AG08396 (cell line): ENCODE results near the gene CELF6.
"Not testable (repeated sequence)": the region's sequence is repeated elsewhere in the genome, so short reads cannot be mapped to it uniquely, and the experiment has no call there.

Source experiments
- DNase-seq: peaks from one replicate; pipeline ENCODE4 v3.0.0; 2012; ENCODE audit warnings: low spot score, mixed read lengths

CELF6 gene

GRCh38 chr15:72315706-72316370 is 4.1 kb downstream of the CELF6 start:
- no peak for DNase-seq

GRCh38 chr15:72313881-72314280 is 6.1 kb downstream of the CELF6 start:
- no peak for DNase-seq

- no peak for DNase-seq
These were observed 6.5 kb downstream of the CELF6 start for GRCh38 chr15:72313448-72313840.

- peak; percentile 89 for DNase-seq
These were observed 7.1 kb downstream of the CELF6 start for GRCh38 chr15:72312605-72313447.

GRCh38 chr15:72307026-72307425 is 12.9 kb downstream of the CELF6 start:
- DNase-seq, result no peak

GRCh38 chr15:72306211-72306785 is 13.7 kb downstream of the CELF6 start:
- no peak for DNase-seq

GRCh38 chr15:72304596-72304995 is 15.4 kb downstream of the CELF6 start:
- DNase-seq, result no peak

GRCh38 chr15:72302955-72303354 is 17.0 kb downstream of the CELF6 start:
- DNase-seq, result no peak

- no peak for DNase-seq
These were observed 30.2 kb downstream of the CELF6 start for GRCh38 chr15:72289597-72290325.

- no peak for DNase-seq
These were observed 31.0 kb downstream of the CELF6 start for GRCh38 chr15:72288796-72289596.

GRCh38 chr15:72285927-72286516 is 33.9 kb downstream of the CELF6 start:
- peak; percentile 45 for DNase-seq

GRCh38 chr15:72285402-72285801 is 34.6 kb downstream of the CELF6 start:
- DNase-seq, result no peak

GRCh38 chr15:72284781-72285180 is 35.2 kb downstream of the CELF6 start:
- no peak for DNase-seq

GRCh38 chr15:72281713-72282112 is 38.2 kb downstream of the CELF6 start:
- no peak for DNase-seq

- no peak for DNase-seq
These were observed 39.2 kb downstream of the CELF6 start for GRCh38 chr15:72280751-72281150.

- no peak for DNase-seq
These were observed 41.2 kb downstream of the CELF6 start for GRCh38 chr15:72278737-72279136.

GRCh38 chr15:72276326-72276700 is 43.6 kb downstream of the CELF6 start:
- DNase-seq, result no peak

- not testable (repeated sequence) for DNase-seq
These were observed 44.2 kb downstream of the CELF6 start for GRCh38 chr15:72275635-72276325.

- no peak for DNase-seq
These were observed 47.0 kb downstream of the CELF6 start for GRCh38 chr15:72272997-72273352.

- peak; percentile 99 for DNase-seq
These were observed 47.6 kb downstream of the CELF6 start, which contains the start of gene PARP6 for GRCh38 chr15:72272213-72272996. TSS of gene PARP6 (minus strand) at chr15:72272554. CDS start at chr15:72267477, 5,077 bp downstream.
